Measurements from ENCODE around the gene MYO5C. TPM values are rescaled to one million over a fixed set of nuclear protein-coding genes. Genes with fewer than 3 reads are reported as not detected.
A peak's percentile ranks its signal among the peaks of the same experiment; 100 is the strongest.

Gene MYO5C
- total and polyA plus RNA-seq, 10 of the 15 experiments (the other 5 are each of a cell fraction or from before 2014, with no cell fraction given): 0.29 to 1.3 (median 0.75) TPM

DNA sequence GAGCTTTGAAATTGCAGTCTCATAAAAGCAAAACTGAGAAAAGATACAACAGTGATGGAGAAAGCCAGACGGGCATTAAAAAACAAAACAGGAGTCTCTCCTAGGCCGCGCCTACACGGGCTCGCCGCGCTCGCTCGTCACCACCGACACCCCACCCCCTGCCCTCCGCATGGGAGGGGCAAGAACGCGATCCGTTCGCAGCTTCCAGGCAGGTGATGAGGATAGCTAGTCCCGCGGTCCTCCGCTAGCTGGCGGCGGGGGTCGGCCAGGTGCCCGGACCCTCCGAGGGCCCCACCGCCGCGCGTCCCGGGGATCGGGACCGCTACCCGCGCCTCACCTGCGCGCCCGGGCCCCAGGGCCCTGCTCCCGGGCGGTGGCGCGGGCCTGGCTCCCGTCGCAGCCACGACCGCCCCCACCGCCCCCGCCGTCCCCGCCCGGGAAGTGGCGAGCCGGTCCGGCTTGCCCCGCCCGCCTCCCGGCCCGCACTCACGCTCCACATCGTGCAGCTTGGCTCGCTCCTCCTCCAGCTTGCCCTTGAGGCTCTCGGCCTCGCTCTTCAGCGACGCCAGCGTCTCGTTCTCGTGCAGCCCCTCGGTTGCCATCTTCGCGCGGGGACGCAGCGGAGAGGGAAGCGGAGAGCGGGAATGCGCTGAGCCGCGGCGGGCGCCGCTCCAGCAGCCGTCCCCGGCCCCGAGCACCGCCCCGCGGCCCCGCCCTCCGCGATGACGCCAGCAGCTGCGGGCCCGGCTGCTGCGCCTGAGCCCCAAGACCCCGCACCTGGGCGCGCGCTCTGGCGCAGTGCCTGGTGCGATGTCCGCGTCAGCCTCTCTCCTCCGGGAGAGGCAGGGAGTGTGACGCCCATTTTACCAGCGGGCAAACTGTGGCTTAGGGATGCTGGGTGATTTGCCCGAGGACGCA, 116.1 kb downstream of the MYO5C start (continued):
- TF ChIP-seq, protein P1, sequence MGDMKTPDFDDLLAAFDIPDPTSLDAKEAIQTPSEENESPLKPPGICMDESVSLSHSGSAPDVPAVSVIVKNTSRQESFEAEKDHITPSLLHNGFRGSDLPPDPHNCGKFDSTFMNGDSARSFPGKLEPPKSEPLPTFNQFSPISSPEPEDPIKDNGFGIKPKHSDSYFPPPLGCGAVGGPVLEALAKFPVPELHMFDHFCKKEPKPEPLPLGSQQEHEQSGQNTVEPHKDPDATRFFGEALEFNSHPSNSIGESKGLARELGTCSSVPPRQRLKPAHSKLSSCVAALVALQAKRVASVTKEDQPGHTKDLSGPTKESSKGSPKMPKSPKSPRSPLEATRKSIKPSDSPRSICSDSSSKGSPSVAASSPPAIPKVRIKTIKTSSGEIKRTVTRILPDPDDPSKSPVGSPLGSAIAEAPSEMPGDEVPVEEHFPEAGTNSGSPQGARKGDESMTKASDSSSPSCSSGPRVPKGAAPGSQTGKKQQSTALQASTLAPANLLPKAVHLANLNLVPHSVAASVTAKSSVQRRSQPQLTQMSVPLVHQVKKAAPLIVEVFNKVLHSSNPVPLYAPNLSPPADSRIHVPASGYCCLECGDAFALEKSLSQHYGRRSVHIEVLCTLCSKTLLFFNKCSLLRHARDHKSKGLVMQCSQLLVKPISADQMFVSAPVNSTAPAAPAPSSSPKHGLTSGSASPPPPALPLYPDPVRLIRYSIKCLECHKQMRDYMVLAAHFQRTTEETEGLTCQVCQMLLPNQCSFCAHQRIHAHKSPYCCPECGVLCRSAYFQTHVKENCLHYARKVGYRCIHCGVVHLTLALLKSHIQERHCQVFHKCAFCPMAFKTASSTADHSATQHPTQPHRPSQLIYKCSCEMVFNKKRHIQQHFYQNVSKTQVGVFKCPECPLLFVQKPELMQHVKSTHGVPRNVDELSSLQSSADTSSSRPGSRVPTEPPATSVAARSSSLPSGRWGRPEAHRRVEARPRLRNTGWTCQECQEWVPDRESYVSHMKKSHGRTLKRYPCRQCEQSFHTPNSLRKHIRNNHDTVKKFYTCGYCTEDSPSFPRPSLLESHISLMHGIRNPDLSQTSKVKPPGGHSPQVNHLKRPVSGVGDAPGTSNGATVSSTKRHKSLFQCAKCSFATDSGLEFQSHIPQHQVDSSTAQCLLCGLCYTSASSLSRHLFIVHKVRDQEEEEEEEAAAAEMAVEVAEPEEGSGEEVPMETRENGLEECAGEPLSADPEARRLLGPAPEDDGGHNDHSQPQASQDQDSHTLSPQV (IDR thresholded peaks at IDR 0.05): no peak
- TF ChIP-seq TCF3 (IDR thresholded peaks at IDR 0.05; ENCODE audit: borderline replicate concordance, insufficient read depth, low read depth, low read length) (0 out of 2 replicates have a peak, but pooled peaks have one; percentile 36), FOS (IDR thresholded peaks at IDR 0.05; ENCODE audit: borderline replicate concordance, extremely low read depth, insufficient read length) (no peak), GATAD2B (conservative IDR thresholded peaks at IDR 0.05; ENCODE audit: low read depth) (peak; percentile 51; the same call in 1 of the 2 replicates), SMARCA5 (IDR thresholded peaks at IDR 0.05) (peak; percentile 48; the same call in 1 of the 2 replicates), NFXL1 (IDR thresholded peaks at IDR 0.05; ENCODE audit: borderline replicate concordance) (0 out of 2 replicates have a peak, but pooled peaks have one; percentile 41), ZSCAN29 (IDR thresholded peaks at IDR 0.05) (peak; percentile 86), EGR1 (IDR thresholded peaks at IDR 0.05; ENCODE audit: borderline replicate concordance in 1 of 2, low read depth in 2 of 2, low read length in 2 of 2) (peak in 1 of 2 experiments; percentile 91; a peak in 2 of 3 replicates), LARP7 (IDR thresholded peaks at IDR 0.05) (peak; percentile 51; the same call in 1 of the 2 replicates), SUZ12 (IDR thresholded peaks at IDR 0.05; ENCODE audit: unreplicated experiment) (no peak), RAD51 (IDR thresholded peaks at IDR 0.05) (no peak), ESRRA (IDR thresholded peaks at IDR 0.05; ENCODE audit: low read length) (no peak), JUNB (IDR thresholded peaks at IDR 0.05) (no peak), EED (IDR thresholded peaks at IDR 0.05; ENCODE audit: low read depth) (peak; percentile 13; the same call in 1 of the 2 replicates)
- TF ChIP-seq, protein P2, sequence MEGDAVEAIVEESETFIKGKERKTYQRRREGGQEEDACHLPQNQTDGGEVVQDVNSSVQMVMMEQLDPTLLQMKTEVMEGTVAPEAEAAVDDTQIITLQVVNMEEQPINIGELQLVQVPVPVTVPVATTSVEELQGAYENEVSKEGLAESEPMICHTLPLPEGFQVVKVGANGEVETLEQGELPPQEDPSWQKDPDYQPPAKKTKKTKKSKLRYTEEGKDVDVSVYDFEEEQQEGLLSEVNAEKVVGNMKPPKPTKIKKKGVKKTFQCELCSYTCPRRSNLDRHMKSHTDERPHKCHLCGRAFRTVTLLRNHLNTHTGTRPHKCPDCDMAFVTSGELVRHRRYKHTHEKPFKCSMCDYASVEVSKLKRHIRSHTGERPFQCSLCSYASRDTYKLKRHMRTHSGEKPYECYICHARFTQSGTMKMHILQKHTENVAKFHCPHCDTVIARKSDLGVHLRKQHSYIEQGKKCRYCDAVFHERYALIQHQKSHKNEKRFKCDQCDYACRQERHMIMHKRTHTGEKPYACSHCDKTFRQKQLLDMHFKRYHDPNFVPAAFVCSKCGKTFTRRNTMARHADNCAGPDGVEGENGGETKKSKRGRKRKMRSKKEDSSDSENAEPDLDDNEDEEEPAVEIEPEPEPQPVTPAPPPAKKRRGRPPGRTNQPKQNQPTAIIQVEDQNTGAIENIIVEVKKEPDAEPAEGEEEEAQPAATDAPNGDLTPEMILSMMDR (IDR thresholded peaks at IDR 0.05 in 2 of 3, conservative IDR thresholded peaks at IDR 0.05 in 1 of 3; ENCODE audit: control insufficient read depth in 2 of 3, extremely low read depth in 1 of 3, insufficient read depth in 1 of 3, low read depth in 3 of 3, low read length in 3 of 3): no peak
- TF ChIP-seq, protein P3, sequence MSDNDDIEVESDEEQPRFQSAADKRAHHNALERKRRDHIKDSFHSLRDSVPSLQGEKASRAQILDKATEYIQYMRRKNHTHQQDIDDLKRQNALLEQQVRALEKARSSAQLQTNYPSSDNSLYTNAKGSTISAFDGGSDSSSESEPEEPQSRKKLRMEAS (IDR thresholded peaks at IDR 0.05; ENCODE audit: low read depth, low read length): no peak
- TF ChIP-seq, protein P4, sequence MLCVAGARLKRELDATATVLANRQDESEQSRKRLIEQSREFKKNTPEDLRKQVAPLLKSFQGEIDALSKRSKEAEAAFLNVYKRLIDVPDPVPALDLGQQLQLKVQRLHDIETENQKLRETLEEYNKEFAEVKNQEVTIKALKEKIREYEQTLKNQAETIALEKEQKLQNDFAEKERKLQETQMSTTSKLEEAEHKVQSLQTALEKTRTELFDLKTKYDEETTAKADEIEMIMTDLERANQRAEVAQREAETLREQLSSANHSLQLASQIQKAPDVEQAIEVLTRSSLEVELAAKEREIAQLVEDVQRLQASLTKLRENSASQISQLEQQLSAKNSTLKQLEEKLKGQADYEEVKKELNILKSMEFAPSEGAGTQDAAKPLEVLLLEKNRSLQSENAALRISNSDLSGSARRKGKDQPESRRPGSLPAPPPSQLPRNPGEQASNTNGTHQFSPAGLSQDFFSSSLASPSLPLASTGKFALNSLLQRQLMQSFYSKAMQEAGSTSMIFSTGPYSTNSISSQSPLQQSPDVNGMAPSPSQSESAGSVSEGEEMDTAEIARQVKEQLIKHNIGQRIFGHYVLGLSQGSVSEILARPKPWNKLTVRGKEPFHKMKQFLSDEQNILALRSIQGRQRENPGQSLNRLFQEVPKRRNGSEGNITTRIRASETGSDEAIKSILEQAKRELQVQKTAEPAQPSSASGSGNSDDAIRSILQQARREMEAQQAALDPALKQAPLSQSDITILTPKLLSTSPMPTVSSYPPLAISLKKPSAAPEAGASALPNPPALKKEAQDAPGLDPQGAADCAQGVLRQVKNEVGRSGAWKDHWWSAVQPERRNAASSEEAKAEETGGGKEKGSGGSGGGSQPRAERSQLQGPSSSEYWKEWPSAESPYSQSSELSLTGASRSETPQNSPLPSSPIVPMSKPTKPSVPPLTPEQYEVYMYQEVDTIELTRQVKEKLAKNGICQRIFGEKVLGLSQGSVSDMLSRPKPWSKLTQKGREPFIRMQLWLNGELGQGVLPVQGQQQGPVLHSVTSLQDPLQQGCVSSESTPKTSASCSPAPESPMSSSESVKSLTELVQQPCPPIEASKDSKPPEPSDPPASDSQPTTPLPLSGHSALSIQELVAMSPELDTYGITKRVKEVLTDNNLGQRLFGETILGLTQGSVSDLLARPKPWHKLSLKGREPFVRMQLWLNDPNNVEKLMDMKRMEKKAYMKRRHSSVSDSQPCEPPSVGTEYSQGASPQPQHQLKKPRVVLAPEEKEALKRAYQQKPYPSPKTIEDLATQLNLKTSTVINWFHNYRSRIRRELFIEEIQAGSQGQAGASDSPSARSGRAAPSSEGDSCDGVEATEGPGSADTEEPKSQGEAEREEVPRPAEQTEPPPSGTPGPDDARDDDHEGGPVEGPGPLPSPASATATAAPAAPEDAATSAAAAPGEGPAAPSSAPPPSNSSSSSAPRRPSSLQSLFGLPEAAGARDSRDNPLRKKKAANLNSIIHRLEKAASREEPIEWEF (IDR thresholded peaks at IDR 0.05; ENCODE audit: insufficient replicate concordance, low read depth, low read length): no peak

Data from GM12878 (cell line).